HG02642 (cell line): ENCODE results near the gene PRKCD.

Source experiments
- ATAC-seq: cut with Tn5 transposase; IDR thresholded peaks from one replicate; pipeline ENCODE4 v1.9.1; 2021; ENCODE audit warnings: mild to moderate bottlenecking; ENCODE audit not compliant: unreplicated experiment, poor library complexity

Gene PRKCD

DNA sequence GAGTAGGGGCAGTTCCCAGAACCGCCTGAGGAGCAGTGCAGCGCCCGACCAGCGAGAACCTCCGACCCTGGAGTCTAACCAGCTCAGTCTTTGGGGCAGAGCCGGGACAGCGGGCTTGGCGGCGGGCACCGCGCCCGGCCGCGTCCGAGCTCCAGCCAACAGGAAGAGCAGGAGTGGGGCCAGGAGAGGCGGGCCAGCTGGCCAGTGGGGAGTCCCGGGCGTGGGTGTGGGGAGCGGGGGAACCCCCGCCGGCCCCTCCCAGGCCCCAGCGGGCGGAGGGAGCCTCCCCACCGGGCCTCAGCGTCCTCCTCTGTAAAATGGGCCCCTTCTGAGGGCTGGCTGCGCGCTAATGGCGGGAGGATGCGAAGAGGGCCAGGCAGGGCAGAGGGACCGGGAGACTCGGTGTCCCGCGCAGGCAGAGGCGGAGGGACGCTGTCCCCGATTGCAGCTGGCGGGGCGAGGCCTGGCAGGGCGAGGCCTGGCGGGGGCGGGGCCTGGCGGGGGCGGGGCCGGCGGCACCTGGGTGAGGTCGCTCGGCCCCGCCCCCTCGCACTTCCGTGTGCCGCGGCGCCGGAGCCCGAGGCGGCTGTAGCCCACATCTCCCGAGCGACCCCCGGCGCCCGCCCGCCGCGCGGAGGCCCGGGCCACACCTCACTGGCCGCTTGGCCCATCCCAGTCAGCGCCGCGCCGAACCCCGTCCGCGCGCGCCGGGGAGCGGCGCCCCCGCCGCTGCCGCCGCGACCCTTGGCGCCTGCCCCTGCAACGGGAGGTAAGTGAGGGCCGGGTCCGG is at the start of gene PRKCD:
Gene PRKCD (plus strand): TSS at position 550 of the 790 bp plus-strand sequence. CDS start 17,214 bp downstream, outside the sequence.
- ATAC-seq = peak; percentile 59

GRCh38 chr3:53111822-53112221 is 49.2 kb upstream of the PRKCD start:
- no peak for ATAC-seq

- ATAC-seq = no peak
These were observed 47.6 kb upstream of the PRKCD start for GRCh38 chr3:53113293-53114010.

DNA sequence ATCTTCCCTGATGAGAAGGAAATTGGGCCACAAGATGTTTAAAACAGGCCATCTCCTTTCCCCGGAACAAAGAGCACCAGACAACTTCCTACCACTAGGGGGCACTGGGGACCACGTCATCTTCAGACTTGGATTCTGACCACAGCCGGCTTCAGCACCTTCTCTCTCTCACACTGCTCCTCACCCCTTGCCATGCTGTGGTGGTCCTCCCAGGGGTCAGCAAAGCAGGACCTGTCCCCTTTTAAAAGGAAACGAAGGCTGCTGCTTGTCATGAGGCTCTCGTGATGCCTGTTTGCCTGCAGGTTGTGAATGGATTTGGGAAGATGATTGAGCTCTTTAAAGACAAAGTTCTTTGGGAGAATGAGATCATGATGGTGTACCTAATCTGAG is 47.0 kb upstream of the PRKCD start:
- ATAC-seq = peak; percentile 66

- ATAC-seq = no peak
These were observed 46.5 kb upstream of the PRKCD start for GRCh38 chr3:53114412-53115074.

DNA sequence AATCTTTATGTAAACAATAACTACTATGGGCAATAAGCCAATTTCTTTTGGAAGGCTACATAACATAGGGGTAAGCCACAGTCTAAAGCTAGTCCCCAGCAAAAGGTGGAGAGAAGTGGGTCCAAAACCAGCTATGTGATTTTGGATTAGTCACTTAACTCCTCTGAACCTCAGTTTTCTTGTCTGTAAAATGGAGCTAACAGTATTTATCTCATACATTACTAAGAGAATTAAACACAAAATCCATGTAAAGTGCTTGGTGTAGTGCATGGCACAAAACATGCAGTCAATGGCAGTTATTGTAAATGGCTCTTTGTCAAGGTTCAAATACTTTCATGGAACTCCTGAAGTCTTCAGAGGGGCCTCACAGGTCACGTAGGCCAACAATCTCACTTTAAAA is 44.1 kb upstream of the PRKCD start:
- ATAC-seq = no peak

GRCh38 chr3:53120336-53120735 is 40.7 kb upstream of the PRKCD start:
- ATAC-seq = no peak

DNA sequence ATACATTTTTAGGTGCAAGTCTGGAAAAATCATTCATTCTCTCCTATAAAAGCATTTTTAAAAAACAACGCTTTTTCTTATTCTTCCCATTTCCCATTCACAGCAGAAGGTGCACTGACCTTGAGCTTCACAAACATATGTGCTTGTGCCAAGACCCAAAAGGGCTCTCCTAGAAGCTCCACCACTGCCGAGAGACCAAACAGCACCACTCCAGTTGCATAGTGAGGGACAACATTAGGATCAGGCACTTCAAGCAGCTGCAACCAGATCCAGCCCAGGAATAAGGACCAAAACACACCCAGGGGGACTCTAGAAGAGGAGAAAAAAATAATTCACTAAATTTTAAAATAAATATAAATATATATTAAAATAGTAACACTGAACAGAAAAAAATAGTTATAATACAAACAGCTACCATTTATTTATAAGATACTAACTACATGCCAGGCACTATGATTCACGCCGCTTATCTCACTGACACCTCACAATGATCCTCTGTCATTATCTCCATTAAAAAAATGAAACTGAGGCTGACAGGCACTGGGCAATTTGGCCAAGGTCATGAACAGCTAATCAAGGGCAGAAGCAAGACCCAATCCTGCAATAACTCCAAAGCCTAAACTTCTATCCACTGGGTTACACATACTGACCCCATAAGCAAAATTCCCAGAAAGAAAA is 38.6 kb upstream of the PRKCD start:
- no peak for ATAC-seq

- no peak for ATAC-seq
These were observed 38.1 kb upstream of the PRKCD start for GRCh38 chr3:53122933-53123305.

DNA sequence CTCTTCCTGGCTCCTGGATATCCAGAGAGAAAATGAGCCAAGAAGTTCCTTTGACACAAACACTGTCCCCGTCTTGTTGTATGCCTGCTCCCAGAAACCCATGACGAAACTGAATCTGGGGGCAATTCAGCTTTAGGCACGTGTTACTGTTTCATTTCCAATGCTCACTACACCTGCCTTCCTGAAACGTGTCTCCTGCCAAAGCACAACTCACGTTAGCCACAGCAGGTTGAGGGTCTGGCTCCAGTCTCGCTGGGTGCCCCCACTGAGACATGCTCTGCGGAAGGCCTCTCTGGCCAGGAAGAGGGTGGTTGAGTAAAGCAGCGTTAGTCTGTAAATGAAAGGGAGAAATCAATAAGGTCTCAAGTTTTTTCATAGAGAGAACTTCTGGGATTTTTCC is 37.5 kb upstream of the PRKCD start:
- no peak for ATAC-seq

DNA sequence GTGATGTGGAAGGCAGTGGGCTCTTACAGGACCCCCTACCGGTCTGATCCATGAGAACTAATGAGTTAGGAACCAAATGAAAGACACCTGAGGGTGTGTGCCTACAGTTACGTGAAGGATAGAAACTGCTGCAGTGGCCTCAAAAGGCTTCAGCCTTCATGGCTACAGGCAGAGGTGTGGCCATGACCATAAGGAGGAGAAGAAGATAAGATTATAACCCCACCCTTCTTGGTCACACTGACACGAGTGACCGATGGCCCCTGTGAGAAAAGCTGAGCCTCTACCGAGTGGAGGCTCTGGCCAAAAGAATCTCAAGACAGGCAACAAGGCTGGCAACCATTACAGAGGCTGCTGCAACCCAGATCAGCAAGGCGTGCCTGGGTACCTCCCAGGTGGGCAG is 37.1 kb upstream of the PRKCD start:
- ATAC-seq = no peak

DNA sequence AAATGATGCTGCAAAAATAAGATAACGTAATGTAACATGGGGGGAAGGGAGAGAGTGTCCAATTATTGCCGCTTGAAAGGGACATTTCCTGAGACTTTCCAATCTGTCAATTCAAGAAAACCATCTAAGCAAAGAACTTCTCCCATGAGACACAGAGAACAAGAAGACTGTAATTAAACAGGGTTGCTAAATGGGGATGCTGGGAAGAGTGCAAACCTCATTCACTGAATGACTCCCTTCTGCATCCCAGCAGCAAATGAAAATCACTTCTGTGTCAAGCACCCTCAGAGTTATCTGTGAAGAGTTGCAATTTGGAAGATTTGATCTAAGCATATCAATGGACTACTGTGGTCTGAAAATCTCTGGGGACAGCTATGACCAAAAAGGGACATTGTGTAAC is 34.4 kb upstream of the PRKCD start:
- ATAC-seq = no peak

- ATAC-seq = no peak
These were observed 31.7 kb upstream of the PRKCD start for GRCh38 chr3:53129344-53129743.

DNA sequence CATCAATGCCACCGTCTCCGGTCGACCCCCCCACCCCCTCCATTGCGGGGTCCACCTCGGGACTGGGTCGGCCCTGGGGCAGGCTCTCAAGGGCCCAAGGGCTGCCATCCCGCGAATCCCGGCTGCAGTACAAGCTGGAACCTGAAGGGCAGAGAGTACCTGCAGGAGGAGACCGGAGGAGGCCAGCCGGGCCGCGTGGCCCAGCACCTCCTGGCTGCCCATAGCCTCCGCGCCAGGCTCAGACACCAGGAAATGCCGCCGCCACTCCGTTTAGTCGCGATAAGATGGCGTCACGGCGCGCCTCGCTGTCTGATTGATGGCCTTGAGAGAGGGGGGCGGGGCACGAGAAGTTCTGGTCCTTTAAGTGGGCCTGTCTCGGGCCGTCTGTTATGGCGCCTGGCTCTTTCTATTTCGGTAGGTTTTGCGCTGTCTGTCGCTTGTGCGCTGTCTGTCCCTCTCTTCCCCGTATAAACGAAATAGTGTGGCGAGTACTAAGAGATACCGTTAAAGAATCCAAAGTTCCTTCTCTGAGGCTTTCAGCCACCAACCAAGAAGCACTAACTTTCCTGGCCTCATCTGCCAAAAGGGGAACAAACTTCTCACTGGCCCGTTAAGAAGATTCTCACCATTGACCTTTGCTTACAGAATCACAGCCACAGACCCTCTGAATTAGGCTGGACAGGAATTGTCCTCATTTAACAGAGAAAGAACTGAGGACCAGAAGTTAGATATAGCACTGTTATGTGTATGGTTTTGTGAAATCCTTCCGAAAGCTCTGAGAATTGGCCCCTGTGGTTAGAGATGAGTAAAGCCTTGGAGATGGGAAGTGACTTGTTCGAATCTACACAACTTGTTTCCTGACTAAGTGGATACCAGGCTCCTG is 30.6 kb upstream of the PRKCD start, which contains the start of gene RFT1:
Gene RFT1 (minus strand): TSS at position 257 of the 883 bp plus-strand sequence. CDS start 35 bp downstream, at position 222.
- peak; percentile 91 for ATAC-seq

DNA sequence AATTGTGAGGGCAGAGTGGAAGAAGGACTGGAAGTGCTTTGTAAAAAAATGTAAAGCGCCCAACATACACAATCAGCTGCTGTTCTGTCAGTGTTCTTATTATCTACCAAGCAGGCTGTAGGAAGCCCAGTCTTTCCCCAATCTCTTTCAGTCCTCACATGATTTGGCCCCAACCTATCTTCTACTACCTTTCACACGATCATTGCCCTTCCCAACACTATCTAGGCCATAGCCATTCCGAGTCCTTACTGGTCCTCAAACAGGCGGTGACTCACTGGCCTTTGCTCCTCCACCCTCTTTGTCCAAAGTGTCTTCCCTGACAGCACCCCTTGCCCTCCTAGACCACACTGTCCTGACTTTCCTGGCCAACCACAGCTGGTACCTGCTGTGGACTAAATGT is 29.9 kb upstream of the PRKCD start:
- ATAC-seq = no peak

DNA sequence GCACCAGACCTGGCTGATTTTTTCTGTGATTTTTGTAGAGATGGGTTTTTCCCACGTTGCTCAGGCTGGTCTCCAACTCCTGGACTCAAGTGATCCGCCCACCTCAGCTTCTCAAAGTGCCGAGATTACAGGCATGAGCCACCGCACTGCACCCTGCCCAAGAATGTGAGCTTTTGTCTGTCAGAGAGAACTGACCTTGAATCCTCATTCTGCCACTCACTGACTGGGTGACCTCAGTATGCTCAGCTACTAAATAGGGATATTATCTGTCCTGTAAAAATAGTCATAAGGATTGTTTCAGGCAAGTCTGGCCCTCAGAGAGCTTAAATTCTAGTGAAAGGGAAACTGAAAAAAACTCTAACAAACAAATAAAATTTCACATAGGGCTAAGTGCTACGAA is 28.7 kb upstream of the PRKCD start:
- no peak for ATAC-seq

DNA sequence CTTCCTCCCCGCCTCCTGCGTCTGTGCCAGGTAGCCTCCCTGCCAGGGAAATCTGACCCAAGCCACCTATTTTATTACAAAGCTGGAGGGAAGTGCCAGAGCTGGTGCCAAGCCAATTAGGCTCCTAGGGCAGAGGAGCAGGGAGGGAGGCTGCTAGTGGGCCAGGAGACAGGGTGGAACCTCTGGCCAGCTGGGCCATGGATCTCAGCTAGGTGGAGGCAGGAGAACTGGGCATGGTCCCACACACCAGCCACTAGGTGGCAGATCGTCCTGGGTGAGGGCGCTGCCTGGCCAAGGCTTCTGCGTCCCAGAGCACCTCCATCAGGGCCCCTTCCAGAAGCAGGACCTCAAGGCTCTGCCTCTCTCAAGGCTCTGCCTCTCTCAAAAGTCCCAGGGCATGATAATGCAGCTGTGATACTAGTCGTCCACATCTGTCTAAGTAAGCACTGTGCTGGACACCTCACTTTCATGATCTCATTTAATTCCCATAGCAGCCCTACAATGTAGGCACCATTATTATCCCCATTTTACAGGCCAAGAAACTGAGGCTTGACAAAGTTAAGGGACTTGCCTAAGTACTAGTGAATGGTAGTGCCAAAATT is 26.3 kb upstream of the PRKCD start:
- ATAC-seq = peak; percentile 38

DNA sequence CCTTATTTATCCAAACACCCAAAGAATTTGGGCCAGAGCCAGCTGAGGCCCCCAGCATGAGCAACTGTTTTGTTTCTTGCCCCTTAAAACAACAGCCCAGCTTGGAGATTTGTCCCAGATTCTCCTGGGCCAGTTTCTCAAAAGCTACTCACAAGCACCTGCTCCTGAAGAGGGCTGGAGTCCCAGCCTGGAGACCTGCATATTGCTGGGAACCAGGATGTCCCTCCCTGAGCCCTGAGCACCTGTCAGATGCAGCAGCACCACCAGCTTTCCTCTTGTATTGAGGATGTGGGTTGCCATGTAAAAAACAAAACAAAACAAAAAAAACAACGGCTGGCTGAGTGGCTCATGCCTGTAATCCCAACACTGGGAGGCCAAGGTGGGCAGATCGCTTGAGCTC is 23.8 kb upstream of the PRKCD start:
- ATAC-seq = no peak

DNA sequence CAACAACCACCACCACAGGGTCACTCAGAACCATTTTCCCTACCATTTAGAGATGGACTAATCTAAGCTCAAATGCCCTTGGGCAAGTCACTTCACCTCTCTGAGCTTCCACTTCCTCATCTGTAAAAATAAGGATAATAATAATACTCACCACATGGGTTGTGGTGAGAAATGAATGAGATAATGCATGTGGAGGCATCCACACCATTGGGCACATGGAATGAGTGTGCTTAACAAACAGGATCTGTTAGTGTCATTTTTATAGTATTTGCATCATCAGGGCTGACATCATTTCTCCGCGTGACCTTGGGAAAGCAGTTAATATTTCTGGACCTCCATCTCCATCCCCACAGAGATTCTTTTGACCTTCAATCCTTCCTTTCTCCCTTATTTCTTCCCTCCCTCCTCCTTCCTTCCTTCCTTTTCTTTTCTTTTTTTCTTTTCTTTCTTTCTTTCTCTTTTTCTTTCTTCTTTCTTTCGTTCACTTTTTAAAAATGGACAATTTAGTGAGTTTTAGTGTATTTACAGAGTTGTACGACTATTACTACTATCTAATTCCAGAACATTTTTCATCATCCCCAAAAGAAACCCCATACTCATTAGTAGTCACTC is 23.1 kb upstream of the PRKCD start:
- ATAC-seq = no peak
